SU-DHL-6 (cell line): ENCODE data around the gene BLOC1S1.

ENCODE experiments used
- H2AFZ ChIP-seq: fragments of 200-600 bp; sonication (generic); 2 replicates; pipeline ENCODE4 v1.6.1; 2014; ENCODE audit warnings: low read depth, mild to moderate bottlenecking, moderate library complexity, mixed read lengths, antibody characterized with exemption, low read length; ENCODE audit not compliant: severe bottlenecking
- H3F3A ChIP-seq: fragments of 200-600 bp; shearing (Covaris generic); 2 replicates; pipeline ENCODE4 v1.6.0; 2016; ENCODE audit warnings: antibody characterized with exemption, mild to moderate bottlenecking; ENCODE audit not compliant: insufficient read depth
- H3K27ac ChIP-seq: fragments of 200-600 bp; sonication (generic); 2 replicates; pipeline ENCODE4 v1.5.1; 2016; ENCODE audit warnings: low read depth, mild to moderate bottlenecking, low read length, moderate library complexity, mixed read lengths
- H3K27me3 ChIP-seq: fragments of 200-600 bp; sonication (generic), shearing (Covaris generic); 2 replicates; pipeline ENCODE4 v1.6.0; 2014; ENCODE audit warnings: mild to moderate bottlenecking, low read length
- H3K36me3 ChIP-seq: fragments of 200-600 bp; sonication (generic); 2 replicates; pipeline ENCODE4 v1.6.1; 2014; ENCODE audit warnings: mild to moderate bottlenecking, low read length, mixed read lengths
- H3K4me2 ChIP-seq: fragments of 300-600, 200-600 bp; shearing (Covaris generic), sonication (generic); 2 replicates; pipeline ENCODE4 v1.6.0; 2014; ENCODE audit warnings: low read length, low read depth, mild to moderate bottlenecking; ENCODE audit not compliant: poor library complexity, severe bottlenecking
- H3K4me3 ChIP-seq: fragments of 200-600 bp; sonication (generic); 2 replicates; pipeline ENCODE4 v1.5.1; 2014; ENCODE audit warnings: antibody characterized with exemption, low read length, mild to moderate bottlenecking, mixed read lengths; ENCODE audit not compliant: insufficient read depth, poor library complexity, severe bottlenecking
- H3K79me2 ChIP-seq: fragments of 200-600 bp; sonication (generic); 2 replicates; pipeline ENCODE4 v1.6.1; 2014; ENCODE audit warnings: mild to moderate bottlenecking, low read length, moderate library complexity; ENCODE audit not compliant: insufficient read depth
- H3K9ac ChIP-seq: fragments of 200-600 bp; sonication (generic); 2 replicates; pipeline ENCODE4 v1.7.0; 2014; ENCODE audit warnings: mild to moderate bottlenecking, low read length
- H3K9me2 ChIP-seq: fragments of 200-600 bp; sonication (generic); replicated peaks from 2 replicates; pipeline ENCODE4 v1.6.1; 2014; ENCODE audit warnings: low read length; ENCODE audit not compliant: insufficient read depth
- H3K9me3 ChIP-seq: fragments of 200-600 bp; sonication (generic); 2 replicates; pipeline ENCODE4 v1.6.1; 2014; ENCODE audit warnings: low read length, mixed read lengths; ENCODE audit not compliant: insufficient read depth
- H4K20me1 ChIP-seq: fragments of 200-600 bp; sonication (generic); 2 replicates; pipeline ENCODE4 v1.6.1; 2014; ENCODE audit warnings: low read depth, mild to moderate bottlenecking, antibody characterized with exemption, low read length, moderate library complexity, mixed read lengths
- CTCF ChIP-seq: fragments of 200-600 bp; sonication (generic); IDR thresholded peaks from one replicate; pipeline ENCODE4 v1.5.1; 2017; ENCODE audit warnings: antibody characterized with exemption, mild to moderate bottlenecking, low read length, moderate library complexity; ENCODE audit not compliant: insufficient read depth, poor library complexity, severe bottlenecking
- EZH2phosphoT487 ChIP-seq: fragments of 200-600 bp; sonication (generic), shearing (Covaris generic); conservative IDR thresholded peaks from 2 replicates; pipeline ENCODE4 v1.6.1; 2018; ENCODE audit warnings: mild to moderate bottlenecking, antibody characterized with exemption, low read length, moderate library complexity, mixed read lengths

The BLOC1S1 gene

GRCh38 chr12:55745361-55746173, 29.7 kb downstream of the BLOC1S1 start:
- TF ChIP-seq CTCF (no peak), EZH2phosphoT487 (no peak)
- H3K79me2 ChIP-seq = no peaks in the 10 kb centered on the region
- H2AFZ ChIP-seq = no peak overlapping the region
- H3K4me2 ChIP-seq = no peak overlapping the region
- H3K9me3 ChIP-seq = no peaks in the 10 kb centered on the region
- H3K27ac ChIP-seq = no peak overlapping the region
- H4K20me1 ChIP-seq = no peaks in the 10 kb centered on the region
- H3K27me3 ChIP-seq = no peaks in the 10 kb centered on the region
- H3F3A ChIP-seq = peaks cover 6% of the 10 kb centered on the region; the same call in 1 of the 2 replicates
- no peak overlapping the region for H3K4me3 ChIP-seq
- no peak overlapping the region for H3K9ac ChIP-seq
- no peaks in the 10 kb centered on the region for H3K36me3 ChIP-seq
- H3K9me2 ChIP-seq = no peaks in the 10 kb centered on the region

- no peak overlapping the region for H2AFZ ChIP-seq
These were observed 30.5 kb downstream of the BLOC1S1 start for GRCh38 chr12:55746174-55746912.

GRCh38 chr12:55746913-55747231, 31.0 kb downstream of the BLOC1S1 start:
- H3K9ac ChIP-seq = no peak overlapping the region
- no peak overlapping the region for H3K4me2 ChIP-seq

More at GRCh38 chr12:55746174-55746912, 30.5 kb downstream of the BLOC1S1 start:
- Histone ChIP-seq H3K9me3 (no peaks in the 10 kb centered on the region), H3F3A (peaks cover 6% of the 10 kb centered on the region; the same call in 1 of the 2 replicates), H4K20me1 (no peaks in the 10 kb centered on the region), H3K27me3 (no peaks in the 10 kb centered on the region), H3K79me2 (no peaks in the 10 kb centered on the region), H3K4me3 (no peak overlapping the region), H3K9ac (no peak overlapping the region), H3K9me2 (no peaks in the 10 kb centered on the region), H3K36me3 (no peaks in the 10 kb centered on the region), H3K4me2 (no peak overlapping the region), H3K27ac (no peak overlapping the region)
- TF ChIP-seq CTCF (no peak), EZH2phosphoT487 (no peak)

More at GRCh38 chr12:55746913-55747231, 31.0 kb downstream of the BLOC1S1 start:
- H2AFZ ChIP-seq = no peak overlapping the region
- no peaks in the 10 kb centered on the region for H3K79me2 ChIP-seq
- TF ChIP-seq CTCF (no peak), EZH2phosphoT487 (no peak)
- H3K9me3 ChIP-seq = no peaks in the 10 kb centered on the region
- no peaks in the 10 kb centered on the region for H3K9me2 ChIP-seq
- no peak overlapping the region for H3K4me3 ChIP-seq
- H3F3A ChIP-seq = peaks cover 6% of the 10 kb centered on the region; the same call in 1 of the 2 replicates
- no peaks in the 10 kb centered on the region for H4K20me1 ChIP-seq
- no peaks in the 10 kb centered on the region for H3K27me3 ChIP-seq
- no peak overlapping the region for H3K27ac ChIP-seq
- no peaks in the 10 kb centered on the region for H3K36me3 ChIP-seq
